Muscle of leg (tissue), 11 donors: ENCODE data around the gene CFAP157. TPM values are rescaled to one million over a fixed set of nuclear protein-coding genes. Genes with fewer than 3 reads are reported as not detected.

Source experiments
- DNase-seq: peaks from one replicate; pipeline ENCODE4 v3.0.0; 2013
- H3K27ac ChIP-seq: one replicate; pipeline ENCODE4 v1.5.1; 2013; ENCODE audit warnings: mild to moderate bottlenecking, low read length, control low read depth
- H3K27me3 ChIP-seq: one replicate; pipeline ENCODE4 v1.6.1; 2013; ENCODE audit warnings: low read length; ENCODE audit not compliant: control insufficient read depth, insufficient read depth
- H3K36me3 ChIP-seq: one replicate; pipeline ENCODE4 v1.6.1; 2013; ENCODE audit warnings: low read length; ENCODE audit not compliant: control insufficient read depth, insufficient read depth
- H3K4me1 ChIP-seq: one replicate; pipeline ENCODE4 v1.6.1; 2013; ENCODE audit warnings: low read length; ENCODE audit not compliant: control insufficient read depth, insufficient read depth
- H3K4me3 ChIP-seq: one replicate; pipeline ENCODE4 v1.5.1; 2013; ENCODE audit warnings: low read length, control low read depth
- H3K9me3 ChIP-seq: replicated peaks from 2 replicates; pipeline ENCODE4 v1.6.1; 2013; ENCODE audit warnings: low read depth, low read length; ENCODE audit not compliant: control insufficient read depth
- WGBS: methylation state at CpG from one replicate; pipeline ENCODE4 v1.1.5; 2013; ENCODE audit warnings: missing lambda C conversion rate; ENCODE audit not compliant: insufficient coverage; 5-methylcytosine and 5-hydroxymethylcytosine counted together
- polyA plus RNA-seq, 8 donors: library from polyadenylated mRNA; unstranded; fragments of 120-200 nt; gene quantifications; one replicate each; pipeline versions ENCODE4 v1.2.1 to v1.2.3, GENCODE V29; 2013; ENCODE audit warnings: inconsistent platforms in 1 of 8, low replicate concordance in 1 of 8; ENCODE audit not compliant: insufficient read length in 8 of 8, insufficient read depth in 1 of 8
- total RNA-seq: library from RNA; stranded (reverse); fragments of 120-200 nt; gene quantifications from one replicate; pipeline ENCODE4 v1.2.4, GENCODE V29; 2013

CFAP157 gene
- total and polyA plus RNA-seq, 9 donors = 0.84 to 2.4 (median 1.3) TPM; not detected in 1

- H3K27ac ChIP-seq = no peak overlapping the region
- peaks cover 11% of the 10 kb centered on the region for H3K4me1 ChIP-seq
- peaks cover 35% of the 10 kb centered on the region for H3K36me3 ChIP-seq
- no peak overlapping the region for H3K4me3 ChIP-seq
- H3K9me3 ChIP-seq = no peaks in the 10 kb centered on the region
- H3K27me3 ChIP-seq = no peaks in the 10 kb centered on the region
- DNase-seq = no peak
- 60% methylated on average over 13 of the region's 20 CpGs for WGBS
These were observed 14.7 kb upstream of the CFAP157 start for GRCh38 chr9:127692071-127692470.

- Histone ChIP-seq H3K36me3 (peaks cover 30% of the 10 kb centered on the region), H3K4me1 (peaks cover 14% of the 10 kb centered on the region), H3K27me3 (no peaks in the 10 kb centered on the region), H3K9me3 (no peaks in the 10 kb centered on the region), H3K27ac (no peak overlapping the region), H3K4me3 (no peak overlapping the region)
- 92% methylated on average over 6 of the region's 10 CpGs for WGBS
- no peak for DNase-seq
These were observed 13.6 kb upstream of the CFAP157 start for GRCh38 chr9:127693143-127693542.

GRCh38 chr9:127693697-127694096 is 13.1 kb upstream of the CFAP157 start:
- no peaks in the 10 kb centered on the region for H3K9me3 ChIP-seq
- no peak for DNase-seq
- no CpG with 5 or more reads among the region's 4 CpGs for WGBS
- peaks cover 28% of the 10 kb centered on the region for H3K36me3 ChIP-seq
- no peaks in the 10 kb centered on the region for H3K27me3 ChIP-seq
- no peak overlapping the region for H3K4me3 ChIP-seq
- peaks cover 16% of the 10 kb centered on the region for H3K4me1 ChIP-seq
- H3K27ac ChIP-seq = no peak overlapping the region

- Histone ChIP-seq H3K4me3 (no peak overlapping the region), H3K9me3 (no peaks in the 10 kb centered on the region), H3K27ac (no peak overlapping the region), H3K4me1 (peaks cover 25% of the 10 kb centered on the region), H3K36me3 (peaks cover 21% of the 10 kb centered on the region), H3K27me3 (no peaks in the 10 kb centered on the region)
- DNase-seq = no peak
- WGBS = 57% methylated on average over 4 of the region's 9 CpGs
These were observed 11.7 kb upstream of the CFAP157 start for GRCh38 chr9:127694890-127695720.

- 88% methylated on average over 2 of the region's 5 CpGs for WGBS
- Histone ChIP-seq H3K36me3 (no peaks in the 10 kb centered on the region), H3K4me1 (peaks cover 30% of the 10 kb centered on the region), H3K27me3 (no peaks in the 10 kb centered on the region), H3K27ac (no peak overlapping the region), H3K4me3 (no peak overlapping the region), H3K9me3 (no peaks in the 10 kb centered on the region)
- DNase-seq = no peak
These were observed 9.2 kb upstream of the CFAP157 start for GRCh38 chr9:127697575-127697974.

GRCh38 chr9:127698386-127698785 is 8.4 kb upstream of the CFAP157 start:
- no peaks in the 10 kb centered on the region for H3K9me3 ChIP-seq
- H3K27ac ChIP-seq = no peak overlapping the region

GRCh38 chr9:127698985-127699670 is 7.7 kb upstream of the CFAP157 start:
- DNase-seq = peak; percentile 99
- Histone ChIP-seq H3K27me3 (no peaks in the 10 kb centered on the region), H3K4me3 (peak overlapping the region; percentile 49), H3K9me3 (no peaks in the 10 kb centered on the region), H3K27ac (peak overlapping the region; percentile 90), H3K4me1 (peaks cover 30% of the 10 kb centered on the region), H3K36me3 (no peaks in the 10 kb centered on the region)
- WGBS = 7% methylated on average over 34 of the region's 41 CpGs

More at GRCh38 chr9:127698386-127698785, 8.4 kb upstream of the CFAP157 start:
- WGBS = 100% methylated on average over 3 of the region's 5 CpGs
- DNase-seq = no peak
- Histone ChIP-seq H3K36me3 (no peaks in the 10 kb centered on the region), H3K4me3 (no peak overlapping the region), H3K4me1 (peaks cover 30% of the 10 kb centered on the region), H3K27me3 (no peaks in the 10 kb centered on the region)

GRCh38 chr9:127700140-127700539 is 6.6 kb upstream of the CFAP157 start:
- Histone ChIP-seq H3K36me3 (no peaks in the 10 kb centered on the region), H3K27me3 (no peaks in the 10 kb centered on the region), H3K27ac (peak overlapping the region; percentile 69), H3K4me3 (no peak overlapping the region), H3K4me1 (peaks cover 27% of the 10 kb centered on the region), H3K9me3 (no peaks in the 10 kb centered on the region)
- 85% methylated on average over 2 of the region's 2 CpGs for WGBS
- no peak for DNase-seq

GRCh38 chr9:127700594-127701255 is 6.1 kb upstream of the CFAP157 start:
- Histone ChIP-seq H3K27me3 (no peaks in the 10 kb centered on the region), H3K4me3 (no peak overlapping the region), H3K4me1 (peaks cover 29% of the 10 kb centered on the region), H3K9me3 (no peaks in the 10 kb centered on the region), H3K36me3 (no peaks in the 10 kb centered on the region), H3K27ac (peak overlapping the region; percentile 69)
- no peak for DNase-seq
- WGBS = 63% methylated on average over 3 of the region's 5 CpGs
